Renal cortex interstitium (tissue), 11 donors: ENCODE results near the gene SUZ12. TPM values are rescaled to one million over a fixed set of nuclear protein-coding genes. Genes with fewer than 3 reads are reported as not detected.
"Not testable (repeated sequence)": the region's sequence is repeated elsewhere in the genome, so short reads cannot be mapped to it uniquely, and the experiment has no call there.

Experiments
- DNase-seq, 11 donors: peaks; one replicate each; pipeline ENCODE4 v3.0.0-alpha.2; 2013; ENCODE audit warnings: low read depth in 9 of 11, low spot score in 4 of 11; ENCODE audit errors: extremely low read depth in 1 of 11
- polyA plus RNA-seq, 3 donors: library from polyadenylated mRNA; unstranded; fragments of 120-200 nt; gene quantifications; one replicate each; pipeline ENCODE4 v1.2.1, GENCODE V29; 2013; ENCODE audit not compliant: insufficient read length in 3 of 3

SUZ12 gene
- polyA plus RNA-seq, 3 donors = 41.4 to 53.9 (median 45.1) TPM

- no peak for DNase-seq
Measured at GRCh38 chr17:31931756-31932155, 5.1 kb upstream of the SUZ12 start.

GRCh38 chr17:31935512-31935911 is 1.3 kb upstream of the SUZ12 start:
- DNase-seq = no peak

- DNase-seq = not testable (repeated sequence)
Measured at GRCh38 chr17:31937926-31938641, 1.3 kb downstream of the SUZ12 start.

- not testable (repeated sequence) for DNase-seq
Measured at GRCh38 chr17:31941916-31942315, 5.1 kb downstream of the SUZ12 start.

- DNase-seq = not testable (repeated sequence)
Measured at GRCh38 chr17:31942396-31942795, 5.6 kb downstream of the SUZ12 start.

- DNase-seq = not testable (repeated sequence)
Measured at GRCh38 chr17:31951953-31952352, 15.1 kb downstream of the SUZ12 start.

- DNase-seq = not testable (repeated sequence)
Measured at GRCh38 chr17:31964131-31964530, 27.3 kb downstream of the SUZ12 start.

GRCh38 chr17:31967648-31968047 is 30.8 kb downstream of the SUZ12 start:
- DNase-seq = no peak

GRCh38 chr17:31970416-31970815 is 33.6 kb downstream of the SUZ12 start:
- DNase-seq = not testable (repeated sequence)

GRCh38 chr17:31974269-31975071 is 37.7 kb downstream of the SUZ12 start:
- DNase-seq = not testable (repeated sequence)

- not testable (repeated sequence) for DNase-seq
Measured at GRCh38 chr17:31975391-31975790, 38.6 kb downstream of the SUZ12 start.

GRCh38 chr17:31991821-31992220 is 55.0 kb downstream of the SUZ12 start:
- not testable (repeated sequence) for DNase-seq

GRCh38 chr17:31997005-31997404 is 60.2 kb downstream of the SUZ12 start:
- DNase-seq = no peak

- DNase-seq = peak in 10 of 11 donors; percentile 50 to 79 (median 70)
Measured at GRCh38 chr17:32006957-32007462, 70.2 kb downstream of the SUZ12 start, which contains the start of gene LRRC37B. Gene LRRC37B, plus strand, starts transcription at chr17:32007383. Its CDS starts 14,010 bp downstream, at chr17:32021393.

GRCh38 chr17:32007463-32008298 is 70.9 kb downstream of the SUZ12 start:
- peak in 5 of 11 donors; percentile 17 to 38 (median 27) for DNase-seq

- DNase-seq = no peak
Measured at GRCh38 chr17:32009262-32009542, 72.4 kb downstream of the SUZ12 start.

GRCh38 chr17:32010114-32010513 is 73.3 kb downstream of the SUZ12 start:
- DNase-seq = no peak

GRCh38 chr17:32015245-32016013 is 78.6 kb downstream of the SUZ12 start:
- DNase-seq = peak in 3 of 11 donors; percentile 29 to 55 (median 46)
